Measurements from ENCODE around the gene HSP90AB1.

- TF ChIP-seq CTCF (IDR thresholded peaks at IDR 0.05) (no peak), POLR2A (IDR thresholded peaks at IDR 0.05) (no peak)
Measured at GRCh38 chr6:44255105-44255808, 8.4 kb downstream of the HSP90AB1 start.
